Memory B cell (primary cell): ENCODE measurements around the gene PLA2G5.

ENCODE experiments used
- ATAC-seq: fragments of 150-1000 bp; cut with Tn5 transposase; 2 replicates; pipeline ENCODE4 v1.10.0; 2021; ENCODE audit warnings: low read depth, mild to moderate bottlenecking, moderate library complexity
- DNase-seq, 2 donors: peaks; one replicate each; pipeline ENCODE4 v3.0.0; 2022; ENCODE audit warnings: low spot score in 2 of 2
- H3K27ac Mint-ChIP-seq: one replicate; pipeline ENCODE4 v1.8.0; 2022; ENCODE audit warnings: mild to moderate bottlenecking, moderate library complexity, mixed read lengths
- H3K27me3 Mint-ChIP-seq: one replicate; pipeline ENCODE4 v1.8.0; 2022; ENCODE audit warnings: mixed read lengths
- H3K36me3 Mint-ChIP-seq: one replicate; pipeline ENCODE4 v1.8.0; 2022; ENCODE audit warnings: mild to moderate bottlenecking, mixed read lengths
- H3K4me1 Mint-ChIP-seq: one replicate; pipeline ENCODE4 v1.8.0; 2022; ENCODE audit warnings: mixed read lengths
- H3K4me3 Mint-ChIP-seq: one replicate; pipeline ENCODE4 v1.8.0; 2022; ENCODE audit warnings: mild to moderate bottlenecking, moderate library complexity, mixed read lengths
- H3K9me3 Mint-ChIP-seq: one replicate; pipeline ENCODE4 v1.8.0; 2022; ENCODE audit warnings: mixed read lengths

PLA2G5 gene

GRCh38 chr1:20075345-20075744 is 5.4 kb downstream of the PLA2G5 start:
- H3K36me3 Mint-ChIP-seq: no peaks in the 10 kb centered on the region
- H3K27me3 Mint-ChIP-seq: no peaks in the 10 kb centered on the region
- DNase-seq (no peak), ATAC-seq (no peak)
- H3K27ac Mint-ChIP-seq: no peak overlapping the region
- H3K9me3 Mint-ChIP-seq: no peaks in the 10 kb centered on the region
- H3K4me3 Mint-ChIP-seq: no peak overlapping the region
- H3K4me1 Mint-ChIP-seq: peaks cover 52% of the 10 kb centered on the region

DNA sequence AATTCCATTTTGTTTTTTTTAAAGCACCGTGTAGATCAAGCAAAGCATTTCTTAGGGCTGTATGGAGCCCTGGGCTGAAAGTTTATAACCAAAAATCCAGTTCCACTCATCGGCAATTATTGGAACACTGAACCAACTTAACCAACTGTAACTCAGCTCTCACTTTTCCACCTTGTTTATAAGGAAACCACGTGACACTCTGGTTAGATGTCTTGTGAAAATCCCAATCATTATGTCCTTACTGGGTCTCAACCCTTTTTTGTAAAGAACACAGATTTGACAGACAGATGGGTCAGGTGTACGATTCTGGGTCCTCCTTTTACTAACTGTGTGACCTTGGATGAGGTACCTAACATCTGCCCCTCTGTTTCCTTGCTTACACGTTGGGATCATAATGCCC is 6.2 kb downstream of the PLA2G5 start:
- Mint-ChIP-seq H3K4me1 (peaks cover 60% of the 10 kb centered on the region), H3K9me3 (no peaks in the 10 kb centered on the region), H3K27me3 (no peaks in the 10 kb centered on the region), H3K36me3 (no peaks in the 10 kb centered on the region), H3K4me3 (no peak overlapping the region), H3K27ac (no peak overlapping the region)
- DNase-seq (no peak), ATAC-seq (no peak)

- ATAC-seq: no peak
- Mint-ChIP-seq H3K27me3 (no peaks in the 10 kb centered on the region), H3K9me3 (no peaks in the 10 kb centered on the region), H3K27ac (no peak overlapping the region), H3K4me1 (peaks cover 65% of the 10 kb centered on the region), H3K36me3 (no peaks in the 10 kb centered on the region), H3K4me3 (no peak overlapping the region)
- DNase-seq: no peak
Observed at GRCh38 chr1:20076710-20077461, 6.9 kb downstream of the PLA2G5 start.

- peak; percentile 83 for ATAC-seq
- Mint-ChIP-seq H3K4me3 (peak overlapping the region; percentile 48), H3K27ac (peak overlapping the region; percentile 88), H3K27me3 (no peaks in the 10 kb centered on the region), H3K4me1 (peaks cover 55% of the 10 kb centered on the region), H3K36me3 (peaks cover 1% of the 10 kb centered on the region), H3K9me3 (no peaks in the 10 kb centered on the region)
- peak; percentile 32 to 34 for DNase-seq
Observed at GRCh38 chr1:20078171-20078651, 8.2 kb downstream of the PLA2G5 start.

DNA sequence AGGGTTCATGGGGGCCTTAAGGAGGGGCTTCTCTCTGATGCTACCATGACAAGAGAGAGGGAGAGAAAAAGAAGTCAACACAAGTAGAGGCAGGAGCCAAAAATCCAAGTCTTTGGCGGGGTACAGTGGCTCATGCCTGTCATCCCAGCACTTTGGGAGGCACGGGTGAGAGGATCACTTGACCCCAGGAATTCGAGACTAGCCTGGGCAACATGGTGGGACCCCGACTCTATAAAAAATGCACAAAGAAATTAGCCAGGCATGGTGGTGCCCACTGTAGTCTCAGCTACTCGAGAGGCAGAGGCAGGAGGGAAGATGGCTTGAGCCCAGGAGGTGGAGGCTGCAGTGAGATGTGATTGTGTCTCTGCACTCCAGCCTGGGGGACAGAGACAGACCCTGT is 8.7 kb downstream of the PLA2G5 start:
- H3K27me3 Mint-ChIP-seq: no peaks in the 10 kb centered on the region
- peaks cover 52% of the 10 kb centered on the region for H3K4me1 Mint-ChIP-seq

GRCh38 chr1:20079661-20080305 is 9.8 kb downstream of the PLA2G5 start:
- ATAC-seq (no peak), DNase-seq (no peak)
- no peaks in the 10 kb centered on the region for H3K9me3 Mint-ChIP-seq
- H3K36me3 Mint-ChIP-seq: peaks cover 1% of the 10 kb centered on the region
- no peak overlapping the region for H3K4me3 Mint-ChIP-seq
- H3K4me1 Mint-ChIP-seq: peaks cover 52% of the 10 kb centered on the region
- H3K27ac Mint-ChIP-seq: peak overlapping the region; percentile 36
- H3K27me3 Mint-ChIP-seq: no peaks in the 10 kb centered on the region

More for the DNA sequence above, 8.7 kb downstream of the PLA2G5 start:
- H3K4me3 Mint-ChIP-seq: peak overlapping the region; percentile 48
- no peak for ATAC-seq
- peak overlapping the region; percentile 88 for H3K27ac Mint-ChIP-seq
- peaks cover 1% of the 10 kb centered on the region for H3K36me3 Mint-ChIP-seq
- no peaks in the 10 kb centered on the region for H3K9me3 Mint-ChIP-seq
- no peak for DNase-seq

DNA sequence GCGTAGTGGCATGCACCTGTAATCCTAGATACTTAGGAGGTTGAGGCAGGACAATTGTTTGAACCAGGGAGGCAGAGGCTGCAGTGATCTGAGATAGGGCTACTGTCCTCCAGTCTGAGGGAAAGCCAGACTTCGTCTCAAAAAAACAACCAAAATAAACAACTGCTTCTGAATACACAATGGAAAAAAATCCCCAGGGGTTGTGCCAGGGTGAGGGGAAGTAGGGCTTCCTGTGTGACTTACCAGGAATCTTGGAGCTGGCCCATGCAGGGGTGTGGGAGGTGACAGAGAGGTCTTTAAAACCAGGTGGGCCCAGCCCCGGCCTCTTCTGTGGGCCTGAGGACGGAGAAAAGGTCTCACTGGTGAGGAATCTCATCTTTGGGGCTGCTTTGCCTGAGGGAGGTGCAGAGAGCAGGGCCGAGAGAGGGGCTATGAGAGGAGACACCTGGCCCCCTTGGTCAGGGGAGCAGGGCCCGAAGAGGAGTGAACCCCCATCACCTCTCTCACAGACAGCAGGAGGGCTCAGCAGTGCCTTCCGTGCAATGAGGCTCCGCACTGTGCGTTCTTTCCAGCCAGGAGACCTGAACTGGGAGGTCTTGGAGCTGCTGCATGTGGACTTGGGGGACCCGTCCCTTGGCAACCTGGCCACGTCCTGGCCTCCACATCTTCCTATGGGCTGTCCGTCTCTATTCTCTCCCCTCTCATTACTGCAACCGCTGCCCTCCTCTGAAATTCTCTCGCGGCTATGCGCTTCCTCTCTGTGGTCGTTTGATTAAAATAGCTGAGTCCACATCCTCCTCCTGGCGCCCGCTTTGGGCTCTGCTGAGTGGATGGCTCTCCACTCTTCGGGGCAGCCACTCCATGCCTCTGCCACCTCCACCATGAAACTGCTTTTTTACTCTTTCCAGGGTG is 10.7 kb downstream of the PLA2G5 start:
- Mint-ChIP-seq H3K27ac (peak overlapping the region; percentile 13), H3K4me3 (peak overlapping the region; percentile 55), H3K27me3 (no peaks in the 10 kb centered on the region), H3K4me1 (peaks cover 50% of the 10 kb centered on the region), H3K36me3 (peaks cover 1% of the 10 kb centered on the region), H3K9me3 (no peaks in the 10 kb centered on the region)
- DNase-seq: peak in 1 of 2 donors; percentile 28
- peak; percentile 48 for ATAC-seq

DNA sequence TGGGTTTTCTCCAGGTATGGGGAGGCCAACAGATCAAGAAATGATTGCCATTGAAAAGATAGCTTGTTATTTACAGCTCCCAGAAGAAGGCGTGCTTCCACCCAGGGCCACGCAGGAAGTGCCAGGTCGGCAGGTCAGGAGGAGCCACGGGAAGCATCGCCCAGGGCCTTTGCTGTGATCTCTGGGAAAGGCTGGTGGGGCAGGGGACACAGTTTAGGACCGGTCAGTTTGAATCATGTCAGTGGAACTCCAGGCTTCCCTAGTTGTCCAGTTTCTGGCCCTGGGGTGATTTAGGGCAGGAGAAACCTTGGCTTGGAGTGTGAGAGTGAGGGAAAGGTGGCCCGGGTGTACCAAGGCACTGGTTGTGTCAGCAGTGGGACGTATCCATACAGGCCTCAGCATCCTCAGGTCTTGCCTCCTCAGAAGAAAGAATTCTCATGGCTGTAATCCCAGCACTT is 11.4 kb downstream of the PLA2G5 start:
- H3K27ac Mint-ChIP-seq: peak overlapping the region; percentile 13
- no peak for DNase-seq
- peak overlapping the region; percentile 55 for H3K4me3 Mint-ChIP-seq
- H3K4me1 Mint-ChIP-seq: peaks cover 50% of the 10 kb centered on the region
- H3K9me3 Mint-ChIP-seq: no peaks in the 10 kb centered on the region
- ATAC-seq: no peak
- H3K27me3 Mint-ChIP-seq: no peaks in the 10 kb centered on the region
- H3K36me3 Mint-ChIP-seq: peaks cover 1% of the 10 kb centered on the region

GRCh38 chr1:20082772-20083171 is 12.8 kb downstream of the PLA2G5 start:
- no peak for ATAC-seq
- Mint-ChIP-seq H3K4me1 (peaks cover 41% of the 10 kb centered on the region), H3K9me3 (no peaks in the 10 kb centered on the region), H3K36me3 (peaks cover 1% of the 10 kb centered on the region), H3K4me3 (no peak overlapping the region), H3K27me3 (no peaks in the 10 kb centered on the region), H3K27ac (no peak overlapping the region)
- no peak for DNase-seq

DNA sequence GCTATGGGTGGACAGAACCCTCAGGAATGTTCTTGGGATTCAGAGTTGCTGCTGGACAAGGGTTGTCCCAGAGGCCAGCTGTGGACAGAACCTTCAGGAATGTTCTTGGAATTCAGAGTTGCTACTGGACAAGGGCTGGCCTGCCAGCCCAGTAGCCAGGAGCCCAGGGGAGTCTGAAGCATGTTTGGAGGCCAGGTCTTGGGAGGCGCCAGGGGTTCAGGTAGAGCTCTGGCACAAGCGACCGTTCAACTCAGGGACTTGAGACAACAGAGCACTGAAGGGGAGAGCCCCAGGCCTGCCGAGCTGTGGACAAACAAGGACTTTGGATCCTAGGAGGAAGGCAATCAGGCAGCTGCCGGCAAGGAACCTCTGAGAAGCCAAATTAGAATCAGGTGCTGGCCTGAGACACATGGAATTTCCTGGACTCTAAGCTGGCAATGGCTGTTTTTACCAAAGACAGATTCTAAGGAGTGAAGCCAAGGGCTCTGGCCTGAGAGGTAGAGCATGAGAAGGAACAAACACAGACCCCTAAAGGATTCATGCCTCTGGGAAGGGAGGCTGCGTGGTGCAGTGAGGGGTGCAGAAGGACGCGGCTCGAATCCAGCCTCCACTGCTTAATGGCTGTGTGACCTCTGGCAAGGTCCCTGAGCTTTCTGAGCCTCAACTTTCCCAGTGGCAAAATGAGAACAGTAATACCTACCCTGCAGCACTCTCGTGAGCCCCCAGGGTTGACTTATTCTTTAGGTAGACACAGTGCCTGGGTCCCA is 13.4 kb downstream of the PLA2G5 start:
- ATAC-seq (no peak), DNase-seq (no peak)
- Mint-ChIP-seq H3K4me1 (peaks cover 35% of the 10 kb centered on the region), H3K36me3 (peaks cover 1% of the 10 kb centered on the region), H3K27ac (no peak overlapping the region), H3K27me3 (no peaks in the 10 kb centered on the region), H3K9me3 (no peaks in the 10 kb centered on the region), H3K4me3 (no peak overlapping the region)

GRCh38 chr1:20086800-20087199 is 16.8 kb downstream of the PLA2G5 start:
- Mint-ChIP-seq H3K4me3 (no peak overlapping the region), H3K9me3 (no peaks in the 10 kb centered on the region), H3K4me1 (peaks cover 9% of the 10 kb centered on the region), H3K27me3 (peaks cover 2% of the 10 kb centered on the region), H3K27ac (no peak overlapping the region), H3K36me3 (peaks cover 1% of the 10 kb centered on the region)
- ATAC-seq (no peak), DNase-seq (no peak)

DNA sequence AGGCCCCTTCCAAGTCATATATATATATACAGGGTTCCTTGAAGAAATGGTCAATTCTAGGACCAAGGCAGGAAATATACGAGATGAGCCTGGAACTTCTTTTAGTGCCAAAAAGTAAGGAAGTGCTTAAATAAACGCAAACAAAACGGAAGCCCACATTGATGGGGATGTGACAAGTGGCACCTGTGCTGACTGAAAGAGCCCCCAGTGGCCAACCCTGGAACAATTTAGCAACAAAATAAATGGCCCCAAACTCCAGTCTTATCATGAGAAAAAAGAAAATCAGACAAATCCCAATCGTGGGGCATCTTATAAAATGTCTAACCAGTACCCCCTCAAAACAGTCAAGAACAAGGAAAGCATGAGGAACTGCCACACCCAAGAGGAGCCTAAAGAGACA is 17.7 kb downstream of the PLA2G5 start:
- ATAC-seq (no peak), DNase-seq (no peak)
- Mint-ChIP-seq H3K27me3 (peaks cover 2% of the 10 kb centered on the region), H3K36me3 (peaks cover 1% of the 10 kb centered on the region), H3K9me3 (no peaks in the 10 kb centered on the region), H3K4me3 (no peak overlapping the region), H3K27ac (no peak overlapping the region), H3K4me1 (peaks cover 8% of the 10 kb centered on the region)

DNA sequence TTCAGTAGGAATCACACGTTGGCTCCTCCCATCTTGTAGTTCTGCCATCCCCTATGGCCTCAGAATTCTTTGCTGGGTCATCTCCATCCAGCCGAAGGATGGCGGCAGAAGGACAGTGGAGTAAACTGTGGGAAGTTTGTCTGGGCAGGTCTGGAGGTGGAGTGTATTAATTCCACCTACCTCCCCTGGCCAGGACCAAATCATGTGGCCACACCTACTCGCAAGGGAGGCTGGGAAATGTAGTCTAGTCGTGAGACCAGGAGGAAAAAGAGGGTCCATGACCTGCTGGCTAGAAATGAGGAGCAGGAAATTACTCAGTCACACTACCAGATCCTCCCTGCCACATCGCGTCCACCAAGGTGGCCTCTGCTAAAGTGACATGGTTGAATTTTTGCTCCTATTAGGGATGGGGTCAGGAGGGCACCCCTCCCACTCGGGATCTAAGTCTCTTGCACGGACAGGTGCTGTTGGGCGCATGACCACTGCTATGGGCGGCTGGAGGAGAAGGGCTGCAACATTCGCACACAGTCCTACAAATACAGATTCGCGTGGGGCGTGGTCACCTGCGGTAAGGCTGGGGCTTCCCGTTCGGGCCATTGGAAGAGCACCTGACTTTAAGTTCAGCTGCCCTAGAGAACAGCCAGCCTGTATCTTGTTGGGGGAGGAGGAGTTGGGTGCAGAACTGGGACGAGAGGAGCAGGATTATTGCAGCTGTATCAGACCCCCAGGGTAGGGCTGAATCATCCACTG is 19.5 kb downstream of the PLA2G5 start:
- ATAC-seq (no peak), DNase-seq (no peak)
- Mint-ChIP-seq H3K4me3 (no peak overlapping the region), H3K9me3 (no peaks in the 10 kb centered on the region), H3K4me1 (peaks cover 4% of the 10 kb centered on the region), H3K36me3 (no peaks in the 10 kb centered on the region), H3K27ac (no peak overlapping the region), H3K27me3 (peaks cover 2% of the 10 kb centered on the region)
